VCaP (cell line): Measurements from ENCODE around the gene ASNSD1.
A peak's percentile ranks its signal among the peaks of the same experiment; 100 is the strongest.
"Not testable (repeated sequence)": the region's sequence is repeated elsewhere in the genome, so short reads cannot be mapped to it uniquely, and the experiment has no call there.

Experiments used
- H3K27ac ChIP-seq: fragments of 450-650 bp; 2 replicates; pipeline ENCODE4 v1.5.1; 2017
- TF ChIP-seq, protein P1 (sequence below): fragments of 450-650 bp; conservative IDR thresholded peaks from 2 replicates; pipeline ENCODE4 v1.5.1; 2017; ENCODE audit warnings: mild to moderate bottlenecking, moderate library complexity

Gene ASNSD1

DNA sequence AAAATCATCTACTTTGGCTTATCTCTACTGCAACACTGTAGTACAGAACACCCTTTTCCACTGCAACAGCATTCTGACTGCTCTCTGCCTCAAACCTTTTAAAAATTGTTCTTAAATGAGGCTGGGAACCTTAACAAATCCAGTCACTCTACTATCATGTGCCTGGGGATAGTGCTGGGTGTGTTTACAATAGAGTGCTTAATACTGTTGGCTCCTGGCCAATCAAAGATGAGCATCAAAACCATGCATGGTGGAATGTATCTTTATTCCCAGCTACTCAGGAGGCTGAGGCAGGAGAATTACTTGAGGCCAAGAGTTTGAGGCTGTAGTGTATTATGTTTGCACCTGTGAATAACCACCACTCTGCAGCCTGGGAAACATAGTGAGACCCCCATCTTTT is 20.6 kb downstream of the ASNSD1 start:
- TF ChIP-seq, protein P1, sequence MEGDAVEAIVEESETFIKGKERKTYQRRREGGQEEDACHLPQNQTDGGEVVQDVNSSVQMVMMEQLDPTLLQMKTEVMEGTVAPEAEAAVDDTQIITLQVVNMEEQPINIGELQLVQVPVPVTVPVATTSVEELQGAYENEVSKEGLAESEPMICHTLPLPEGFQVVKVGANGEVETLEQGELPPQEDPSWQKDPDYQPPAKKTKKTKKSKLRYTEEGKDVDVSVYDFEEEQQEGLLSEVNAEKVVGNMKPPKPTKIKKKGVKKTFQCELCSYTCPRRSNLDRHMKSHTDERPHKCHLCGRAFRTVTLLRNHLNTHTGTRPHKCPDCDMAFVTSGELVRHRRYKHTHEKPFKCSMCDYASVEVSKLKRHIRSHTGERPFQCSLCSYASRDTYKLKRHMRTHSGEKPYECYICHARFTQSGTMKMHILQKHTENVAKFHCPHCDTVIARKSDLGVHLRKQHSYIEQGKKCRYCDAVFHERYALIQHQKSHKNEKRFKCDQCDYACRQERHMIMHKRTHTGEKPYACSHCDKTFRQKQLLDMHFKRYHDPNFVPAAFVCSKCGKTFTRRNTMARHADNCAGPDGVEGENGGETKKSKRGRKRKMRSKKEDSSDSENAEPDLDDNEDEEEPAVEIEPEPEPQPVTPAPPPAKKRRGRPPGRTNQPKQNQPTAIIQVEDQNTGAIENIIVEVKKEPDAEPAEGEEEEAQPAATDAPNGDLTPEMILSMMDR = no peak

DNA sequence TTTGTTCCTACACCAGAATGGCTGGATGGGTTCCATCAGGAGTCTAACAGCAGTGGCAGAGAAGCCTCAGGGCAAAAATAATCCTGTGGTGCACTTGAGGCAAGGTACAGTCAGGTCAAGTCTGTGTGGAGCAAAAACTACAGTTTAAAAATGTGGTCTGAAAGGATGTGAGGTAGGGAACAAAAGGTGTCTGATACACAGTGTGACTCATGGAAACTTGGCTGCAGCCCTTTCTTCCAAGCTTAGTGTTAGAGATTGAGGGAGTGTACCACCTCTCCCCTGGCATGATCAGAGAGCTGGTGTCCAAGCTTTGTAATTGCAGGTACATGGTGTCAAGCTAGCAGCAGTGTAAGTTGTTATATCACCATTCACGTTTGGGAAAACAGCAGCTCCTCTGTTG is 22.1 kb downstream of the ASNSD1 start:
- H3K27ac ChIP-seq = no peak overlapping the region
- TF ChIP-seq, protein P1 = no peak

More for the DNA sequence above, 20.6 kb downstream of the ASNSD1 start:
- no peak overlapping the region for H3K27ac ChIP-seq

DNA sequence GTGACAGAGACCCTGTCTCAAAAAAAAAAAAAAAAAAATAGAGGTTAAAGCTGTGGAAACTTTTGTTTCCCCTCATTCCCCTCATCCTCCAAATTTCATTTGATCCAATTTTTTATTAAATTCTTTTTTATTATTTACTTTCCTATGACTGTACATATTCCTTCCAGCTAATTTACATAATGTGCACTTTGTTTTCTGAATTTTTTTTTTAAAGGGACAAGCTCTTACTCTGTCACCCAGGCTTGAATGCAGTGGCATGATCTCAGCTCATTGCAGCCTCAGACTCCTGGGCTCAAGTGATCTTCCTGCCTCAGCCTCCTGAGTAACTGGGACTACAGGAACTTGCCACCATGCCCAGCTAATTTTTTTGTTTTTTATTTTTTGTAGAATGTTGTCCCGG is 23.6 kb downstream of the ASNSD1 start:
- H3K27ac ChIP-seq = no peak overlapping the region
- TF ChIP-seq, protein P1 = no peak

DNA sequence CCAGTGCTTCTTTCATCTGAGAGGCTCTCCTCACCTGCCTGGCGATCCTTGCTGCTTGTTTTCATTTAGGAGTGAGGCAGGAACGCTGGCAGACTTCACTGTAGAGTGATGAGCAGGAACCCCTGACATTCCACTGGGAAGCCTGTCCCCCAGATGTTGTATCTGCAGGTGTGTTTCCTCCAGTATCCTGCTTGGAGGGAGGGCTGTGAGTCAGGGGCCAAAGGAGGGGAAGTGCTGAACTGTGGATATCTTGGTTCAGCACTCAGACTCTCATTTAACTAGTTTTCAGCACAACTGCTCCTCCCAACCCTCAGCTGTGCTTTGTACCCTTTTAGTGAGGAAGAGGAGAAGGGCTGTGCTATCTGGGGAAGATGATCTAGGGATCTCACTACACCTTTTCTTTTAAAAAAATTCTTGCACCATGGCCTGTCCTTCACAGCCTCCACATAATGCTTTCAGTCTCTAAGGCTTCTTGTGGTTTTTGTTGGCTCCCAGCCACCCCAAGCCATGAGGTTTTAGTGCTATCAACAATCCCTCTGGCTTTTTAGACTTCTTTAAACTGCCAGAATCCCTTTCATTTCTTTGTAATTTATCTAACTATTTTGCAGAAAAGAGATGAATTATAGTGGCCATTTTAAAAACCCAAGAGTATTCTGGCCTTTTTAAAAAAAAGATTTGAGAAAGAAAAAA is 24.4 kb downstream of the ASNSD1 start:
- TF ChIP-seq, protein P1 = no peak
- no peak overlapping the region for H3K27ac ChIP-seq

DNA sequence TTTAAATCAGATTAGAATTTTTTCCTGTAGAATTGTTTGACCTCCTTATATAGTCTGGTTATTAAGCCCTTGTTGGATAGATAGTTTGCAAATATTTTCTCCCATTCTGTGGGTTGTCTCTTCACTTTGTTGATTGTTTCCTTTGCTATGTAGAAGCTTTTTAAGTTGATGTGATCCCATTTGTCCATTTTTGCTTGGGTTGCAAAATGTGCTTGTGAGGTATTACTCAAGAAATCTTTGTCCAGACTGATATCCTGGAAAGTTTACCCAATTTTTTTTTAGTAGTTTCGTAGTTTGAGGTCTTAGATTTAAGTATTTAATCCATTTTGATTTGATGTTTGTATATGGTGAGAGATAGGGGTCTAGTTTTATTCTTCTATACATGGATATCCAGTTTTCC is 26.5 kb downstream of the ASNSD1 start:
- H3K27ac ChIP-seq = not testable (repeated sequence)

DNA sequence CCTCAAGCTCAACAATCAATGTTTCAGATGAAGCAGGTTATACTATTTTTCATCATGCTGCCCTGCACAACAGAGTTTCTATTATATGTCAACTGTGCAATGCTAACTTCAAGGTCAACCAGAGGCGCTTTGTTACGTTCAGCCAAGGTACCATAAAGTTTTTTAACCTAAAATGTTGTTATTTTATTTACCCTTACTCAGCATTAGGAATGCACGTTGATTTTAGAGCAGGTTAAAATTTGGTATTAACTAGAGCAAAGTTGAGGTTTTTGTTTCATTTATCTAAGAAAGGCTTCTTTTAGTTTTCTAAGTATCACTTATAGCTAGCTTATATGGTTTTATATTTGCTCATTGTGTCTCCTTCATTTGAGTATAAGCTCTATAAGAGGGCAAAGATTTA is 35.0 kb downstream of the ASNSD1 start:
- TF ChIP-seq, protein P1 = no peak
- no peak overlapping the region for H3K27ac ChIP-seq

DNA sequence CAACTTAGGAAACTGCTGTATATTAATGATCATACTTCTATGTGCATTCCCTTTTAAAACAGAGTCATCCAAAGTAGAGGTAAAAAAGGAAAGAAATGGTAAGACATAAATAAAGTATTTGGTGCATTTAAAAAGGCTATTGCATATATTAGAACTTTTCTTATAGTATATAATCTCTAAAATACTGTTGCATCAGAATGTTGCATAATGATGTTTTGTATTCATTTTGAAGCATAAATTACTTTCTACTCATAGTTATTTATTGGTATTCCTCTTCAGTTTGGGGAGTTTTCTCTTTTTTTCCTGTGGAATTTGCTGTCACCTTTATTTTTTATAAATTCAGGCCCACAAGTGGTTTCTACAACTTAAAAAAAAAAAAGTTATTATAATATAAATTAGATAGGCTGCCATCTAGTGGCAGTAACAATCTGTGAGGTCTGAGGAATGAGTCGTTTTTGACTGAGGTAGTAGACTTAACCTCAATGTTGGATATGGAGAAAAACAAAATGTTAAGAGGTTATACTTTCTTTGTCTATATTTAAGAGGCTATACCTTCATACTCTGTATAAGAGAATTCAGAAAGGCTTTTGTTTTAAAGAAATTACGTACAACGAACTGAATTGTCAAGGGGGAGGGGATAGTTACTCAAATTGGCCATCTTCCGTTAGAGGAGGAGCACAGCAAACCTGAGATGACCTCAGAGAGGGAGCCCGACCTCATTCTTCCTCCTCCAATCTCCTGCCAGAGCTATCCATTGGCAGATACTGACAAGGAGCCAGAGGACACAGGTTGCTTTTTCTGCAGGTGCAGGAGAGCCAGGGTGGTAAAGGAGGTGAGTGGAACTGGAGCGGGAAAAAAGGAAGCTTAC is 37.0 kb downstream of the ASNSD1 start:
- H3K27ac ChIP-seq = peak overlapping the region; percentile 40
- TF ChIP-seq, protein P1 = peak; percentile 74

DNA sequence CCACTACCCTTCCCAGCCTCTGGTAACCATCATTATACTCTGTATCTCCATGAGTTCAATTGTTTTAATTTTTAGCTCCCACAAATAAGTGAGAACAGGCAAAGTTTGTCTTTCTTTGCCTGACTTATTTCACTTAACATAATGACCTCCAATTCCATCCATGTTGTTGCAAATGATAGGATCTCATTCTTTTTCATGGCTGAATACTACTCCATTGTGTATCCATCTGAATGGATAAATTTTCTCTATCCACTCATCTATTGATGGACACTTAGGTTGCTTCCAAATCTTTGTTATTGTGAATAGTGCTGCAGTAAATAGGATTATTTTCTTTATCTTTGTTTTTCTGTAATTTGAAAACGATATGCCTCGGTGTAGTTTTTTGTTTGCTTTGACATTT is 39.4 kb downstream of the ASNSD1 start:
- TF ChIP-seq, protein P1 = no peak
- no peak overlapping the region for H3K27ac ChIP-seq
